ENCODE results near the gene JPH3. TPM values are rescaled to one million over a fixed set of nuclear protein-coding genes. Genes with fewer than 3 reads are reported as not detected.

The JPH3 gene
- total and polyA plus RNA-seq, 2 experiments from 2014 or later = not detected

DNA sequence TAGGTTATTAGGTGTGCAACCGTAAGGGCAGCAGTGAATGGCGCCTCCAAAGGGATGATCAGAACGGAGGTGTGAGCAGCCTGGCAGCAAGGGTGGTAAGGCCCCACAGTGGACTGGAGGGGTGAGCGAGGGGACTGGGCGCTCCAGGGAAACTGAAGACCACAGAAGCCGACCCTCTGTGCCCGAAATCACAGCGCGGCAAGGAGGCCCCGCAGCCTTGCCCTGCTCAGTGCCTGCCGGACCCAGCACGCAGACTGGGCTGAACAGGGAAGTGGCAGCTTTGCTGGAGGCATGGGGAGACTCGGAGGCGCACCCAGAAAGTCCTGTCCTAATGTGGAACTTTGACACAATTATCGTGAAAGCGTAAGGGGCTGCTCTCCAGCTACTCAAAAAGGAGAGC is 125.0 kb downstream of the JPH3 start:
- no peaks in the 10 kb centered on the region for H3K9me2 ChIP-seq (ENCODE audit: insufficient read depth)
- H3K79me2 ChIP-seq (ENCODE audit: insufficient read depth) = no peaks in the 10 kb centered on the region
- H3K9me3 ChIP-seq (ENCODE audit: low read depth) = no peaks in the 10 kb centered on the region
- H3K4me1 ChIP-seq (ENCODE audit: insufficient read depth) = no peaks in the 10 kb centered on the region
- H3K27me3 ChIP-seq (replicated peaks; ENCODE audit: insufficient read depth) = no peaks in the 10 kb centered on the region
- TF ChIP-seq EZH2 (IDR thresholded peaks at IDR 0.05; ENCODE audit: insufficient read depth, poor library complexity, severe bottlenecking) (no peak), EZH2phosphoT487 (IDR thresholded peaks at IDR 0.05; ENCODE audit: insufficient read depth, low read depth) (no peak)
- no peaks in the 10 kb centered on the region for H3F3A ChIP-seq (ENCODE audit: insufficient read depth)
- in situ Hi-C loops (cut with MboI) = no loop called here
- H4K20me1 ChIP-seq (ENCODE audit: insufficient read depth) = no peaks in the 10 kb centered on the region
- H2AFZ ChIP-seq = no peak overlapping the region
- H3K9ac ChIP-seq = no peak overlapping the region
- no peak for DNase-seq
- no peak overlapping the region for H3K27ac ChIP-seq
- H3K4me2 ChIP-seq (ENCODE audit: unreplicated experiment) = no peak overlapping the region
- H3K36me3 ChIP-seq (ENCODE audit: low read depth) = no peaks in the 10 kb centered on the region
- 91 to 93% methylated on average over 13 to 16 of the region's 16 CpGs for WGBS, 2 experiments (ENCODE audit: low coverage in 1 of 2, low lambda C conversion rate in 2 of 2, missing lambda C conversion rate in 2 of 2)
- no peak overlapping the region for H3K4me3 ChIP-seq

DNA sequence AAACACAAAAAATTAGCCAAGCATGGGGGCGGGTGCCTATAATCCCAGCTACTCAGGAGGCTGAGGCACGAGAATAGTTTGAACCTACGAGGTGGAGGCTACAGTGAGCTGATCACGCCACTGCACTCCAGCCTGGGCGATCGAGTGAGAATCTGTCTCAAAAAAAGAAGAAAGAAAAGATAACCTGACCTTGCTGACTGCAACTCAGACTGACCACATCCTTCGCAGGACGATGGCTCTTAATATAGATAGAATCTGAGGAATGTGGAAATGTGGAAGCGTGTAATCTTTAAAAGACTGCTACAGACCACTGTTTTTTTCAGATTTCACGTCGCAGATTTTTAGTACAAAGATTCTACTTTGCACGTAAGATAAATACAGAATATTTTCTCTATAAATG is 125.7 kb downstream of the JPH3 start:
- Histone ChIP-seq H3K4me1 (ENCODE audit: insufficient read depth) (no peaks in the 10 kb centered on the region), H3K9me3 (ENCODE audit: low read depth) (no peaks in the 10 kb centered on the region), H3K9me2 (ENCODE audit: insufficient read depth) (no peaks in the 10 kb centered on the region), H4K20me1 (ENCODE audit: insufficient read depth) (no peaks in the 10 kb centered on the region), H3K36me3 (ENCODE audit: low read depth) (no peaks in the 10 kb centered on the region), H3K4me2 (ENCODE audit: unreplicated experiment) (no peak overlapping the region), H3K27ac (no peak overlapping the region), H3K9ac (no peak overlapping the region), H3K79me2 (ENCODE audit: insufficient read depth) (no peaks in the 10 kb centered on the region), H2AFZ (no peak overlapping the region), H3K4me3 (no peak overlapping the region), H3K27me3 (replicated peaks; ENCODE audit: insufficient read depth) (no peaks in the 10 kb centered on the region), H3F3A (ENCODE audit: insufficient read depth) (no peaks in the 10 kb centered on the region)
- no peak for DNase-seq
- TF ChIP-seq EZH2phosphoT487 (IDR thresholded peaks at IDR 0.05; ENCODE audit: insufficient read depth, low read depth) (no peak), EZH2 (IDR thresholded peaks at IDR 0.05; ENCODE audit: insufficient read depth, poor library complexity, severe bottlenecking) (no peak)
- 97% methylated on average over 12 of the region's 12 CpGs for WGBS, 2 experiments (ENCODE audit: low coverage in 1 of 2, low lambda C conversion rate in 2 of 2, missing lambda C conversion rate in 2 of 2)
- in situ Hi-C loops (cut with MboI) = no loop called here

GRCh38 chr16:87729266-87729954 is 127.1 kb downstream of the JPH3 start:
- Histone ChIP-seq H3K36me3 (ENCODE audit: low read depth) (no peaks in the 10 kb centered on the region), H2AFZ (no peak overlapping the region), H3K79me2 (ENCODE audit: insufficient read depth) (no peaks in the 10 kb centered on the region), H3K9ac (no peak overlapping the region), H3K4me1 (ENCODE audit: insufficient read depth) (no peaks in the 10 kb centered on the region), H3F3A (ENCODE audit: insufficient read depth) (no peaks in the 10 kb centered on the region), H3K9me2 (ENCODE audit: insufficient read depth) (no peaks in the 10 kb centered on the region), H3K27ac (no peak overlapping the region), H3K4me3 (no peak overlapping the region), H3K4me2 (ENCODE audit: unreplicated experiment) (no peak overlapping the region), H3K9me3 (ENCODE audit: low read depth) (no peaks in the 10 kb centered on the region), H3K27me3 (replicated peaks; ENCODE audit: insufficient read depth) (no peaks in the 10 kb centered on the region), H4K20me1 (ENCODE audit: insufficient read depth) (no peaks in the 10 kb centered on the region)
- 93 to 96% methylated on average over 17 of the region's 17 CpGs for WGBS, 2 experiments (ENCODE audit: low coverage in 1 of 2, low lambda C conversion rate in 2 of 2, missing lambda C conversion rate in 2 of 2)
- in situ Hi-C loops (cut with MboI) = no loop called here
- TF ChIP-seq EZH2phosphoT487 (IDR thresholded peaks at IDR 0.05; ENCODE audit: insufficient read depth, low read depth) (no peak), EZH2 (IDR thresholded peaks at IDR 0.05; ENCODE audit: insufficient read depth, poor library complexity, severe bottlenecking) (no peak)
- no peak for DNase-seq

DNA sequence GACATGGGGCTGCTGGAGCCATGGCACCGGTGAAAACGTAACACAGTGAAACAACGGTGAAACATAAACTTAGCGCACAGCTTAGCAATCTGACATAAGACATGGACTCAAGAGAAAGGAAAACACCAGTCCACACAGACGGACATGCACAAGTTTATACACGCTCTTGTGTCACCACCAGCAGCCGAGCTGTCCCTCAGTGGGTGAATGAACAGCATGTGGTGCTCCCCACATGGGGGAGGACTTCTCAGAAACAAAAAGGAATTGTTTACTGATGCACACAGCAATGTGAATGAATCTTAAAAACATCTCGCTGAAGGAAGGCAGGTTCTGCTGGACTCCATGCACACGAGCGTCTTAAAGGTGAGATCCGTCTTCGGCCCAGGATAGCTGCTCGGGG is 129.3 kb downstream of the JPH3 start:
- Histone ChIP-seq H2AFZ (no peak overlapping the region), H3K9me3 (ENCODE audit: low read depth) (no peaks in the 10 kb centered on the region), H3F3A (ENCODE audit: insufficient read depth) (no peaks in the 10 kb centered on the region), H3K4me2 (ENCODE audit: unreplicated experiment) (no peak overlapping the region), H3K27me3 (replicated peaks; ENCODE audit: insufficient read depth) (no peaks in the 10 kb centered on the region), H3K36me3 (ENCODE audit: low read depth) (no peaks in the 10 kb centered on the region), H3K4me3 (no peak overlapping the region), H3K9me2 (ENCODE audit: insufficient read depth) (no peaks in the 10 kb centered on the region), H3K27ac (no peak overlapping the region), H4K20me1 (ENCODE audit: insufficient read depth) (no peaks in the 10 kb centered on the region), H3K9ac (no peak overlapping the region), H3K4me1 (ENCODE audit: insufficient read depth) (no peaks in the 10 kb centered on the region), H3K79me2 (ENCODE audit: insufficient read depth) (no peaks in the 10 kb centered on the region)
- TF ChIP-seq EZH2phosphoT487 (IDR thresholded peaks at IDR 0.05; ENCODE audit: insufficient read depth, low read depth) = no peak
- TF ChIP-seq EZH2 (IDR thresholded peaks at IDR 0.05; ENCODE audit: insufficient read depth, poor library complexity, severe bottlenecking) = no peak
- in situ Hi-C loops (cut with MboI) = no loop called here
- WGBS, 2 experiments (ENCODE audit: low coverage in 1 of 2, low lambda C conversion rate in 2 of 2, missing lambda C conversion rate in 2 of 2) = 96% methylated on average over 13 of the region's 13 CpGs
- no peak for DNase-seq
